IMR-90 (cell line): Measurements from ENCODE around the gene TSPAN1. TPM values are rescaled to one million over a fixed set of nuclear protein-coding genes. Genes with fewer than 3 reads are reported as not detected.

Experiments
- ATAC-seq: fragments of 200-7000 bp; cut with Tn5 transposase; 2 replicates; pipeline ENCODE4 v1.9.1; 2020; ENCODE audit warnings: low read depth, mild to moderate bottlenecking, moderate library complexity
- BruUV-seq: library from RNA; stranded (reverse); fragments of 400-500 nt; replicated peaks from 2 replicates; lab custom pipeline; 2021; lab: Mats Ljungman, UMichigan
- CTCF ChIA-PET: fragments of 300-600 bp; formaldehyde crosslinking; extraction: SDS; loops from one replicate; lab custom pipeline; 2021; ENCODE audit warnings: antibody characterized with exemption; lab: Yijun Ruan, JAX
- POLR2A ChIA-PET: fragments of 300-600 bp; sonication (Branson Sonifier 250); formaldehyde crosslinking; loops from one replicate; lab custom pipeline; 2022; ENCODE audit warnings: antibody characterized with exemption; ENCODE audit not compliant: unreplicated experiment; lab: Charles Lee
- DNase-seq: peaks from one replicate; pipeline ENCODE4 v3.0.0; 2013
- H2AFZ ChIP-seq: replicated peaks from 2 replicates; pipeline ENCODE3; 2013; ENCODE audit warnings: low read length, mild to moderate bottlenecking; ENCODE audit not compliant: poor library complexity
- H2AK5ac ChIP-seq: 2 replicates; pipeline ENCODE4 v1.6.1; 2013; ENCODE audit warnings: low read depth, low read length, inconsistent platforms
- H2AK9ac ChIP-seq: replicated peaks from 2 replicates; pipeline ENCODE3; 2013; ENCODE audit warnings: mild to moderate bottlenecking, low read depth, low read length, moderate library complexity; ENCODE audit not compliant: poor library complexity
- H2BK120ac ChIP-seq: 2 replicates; pipeline ENCODE4 v1.6.1; 2013; ENCODE audit warnings: low read depth, low read length, inconsistent platforms
- H2BK15ac ChIP-seq: 3 replicates; pipeline ENCODE4 v1.6.1; 2013; ENCODE audit warnings: low read depth, low read length, inconsistent platforms
- H2BK20ac ChIP-seq: 2 replicates; pipeline ENCODE4 v1.6.1; 2013; ENCODE audit warnings: low read depth, mild to moderate bottlenecking, inconsistent platforms, low read length, moderate library complexity
- H2BK5ac ChIP-seq: 2 replicates; pipeline ENCODE4 v1.6.1; 2013; ENCODE audit warnings: mild to moderate bottlenecking, low read depth, low read length, inconsistent platforms; ENCODE audit not compliant: poor library complexity, severe bottlenecking
- H3K14ac ChIP-seq: replicated peaks from 2 replicates; pipeline ENCODE4 v1.6.1; 2013; ENCODE audit warnings: low read depth, low read length, inconsistent platforms
- H3K18ac ChIP-seq: 2 replicates; pipeline ENCODE4 v1.6.1; 2013; ENCODE audit warnings: low read depth, low read length, control low read depth
- H3K23ac ChIP-seq: 2 replicates; pipeline ENCODE4 v1.6.1; 2013; ENCODE audit warnings: low read depth, low read length, inconsistent platforms
- H3K27ac ChIP-seq: 2 replicates; pipeline ENCODE4 v1.5.1; 2013; ENCODE audit warnings: mild to moderate bottlenecking, control low read depth, low read length; ENCODE audit not compliant: insufficient read depth
- H3K27me3 ChIP-seq: 2 replicates; pipeline ENCODE4 v1.6.1; 2013; ENCODE audit warnings: low read length; ENCODE audit not compliant: control insufficient read depth, insufficient read depth
- H3K36me3 ChIP-seq: 2 replicates; pipeline ENCODE4 v1.6.1; 2013; ENCODE audit warnings: low read length, mixed read lengths; ENCODE audit not compliant: control insufficient read depth, insufficient read depth
- H3K4ac ChIP-seq: 2 replicates; pipeline ENCODE4 v1.6.1; 2013; ENCODE audit warnings: low read depth, low read length, inconsistent platforms
- H3K4me1 ChIP-seq: 2 replicates; pipeline ENCODE4 v1.6.1; 2013; ENCODE audit warnings: low read length, mixed read lengths; ENCODE audit not compliant: control insufficient read depth, insufficient read depth
- H3K4me2 ChIP-seq: 2 replicates; pipeline ENCODE4 v1.6.1; 2013; ENCODE audit warnings: low read depth, mild to moderate bottlenecking, control low read depth, low read length, moderate library complexity
- H3K4me3 ChIP-seq: 2 replicates; pipeline ENCODE4 v1.5.1; 2013; ENCODE audit warnings: low read depth, mild to moderate bottlenecking, control low read depth, low read length, moderate library complexity; ENCODE audit not compliant: insufficient read depth
- H3K56ac ChIP-seq: 2 replicates; pipeline ENCODE4 v1.6.1; 2013; ENCODE audit warnings: low read length, inconsistent platforms; ENCODE audit not compliant: insufficient read depth; ENCODE audit errors: extremely low read depth
- H3K79me1 ChIP-seq, 2 experiments: 2 replicates each; pipeline ENCODE4 v1.6.1; 2013; ENCODE audit warnings: low read length in 2 of 2, inconsistent platforms in 1 of 2, low read depth in 1 of 2
- H3K9ac ChIP-seq: 2 replicates; pipeline ENCODE4 v1.6.1; 2013; ENCODE audit warnings: low read depth, low read length, control low read depth
- H3K9me1 ChIP-seq: 2 replicates; pipeline ENCODE4 v1.6.1; 2013; ENCODE audit warnings: low read length, inconsistent platforms; ENCODE audit not compliant: insufficient read depth
- H3K9me3 ChIP-seq: 2 replicates; pipeline ENCODE4 v1.6.1; 2013; ENCODE audit warnings: low read length; ENCODE audit not compliant: control insufficient read depth, insufficient read depth
- H4K20me1 ChIP-seq: 2 replicates; pipeline ENCODE4 v1.6.1; 2013; ENCODE audit warnings: low read length, inconsistent platforms; ENCODE audit not compliant: insufficient read depth
- H4K5ac ChIP-seq: 2 replicates; pipeline ENCODE4 v1.6.1; 2013; ENCODE audit warnings: mild to moderate bottlenecking, low read depth, low read length, control low read depth
- H4K8ac ChIP-seq, 2 experiments: 2 replicates each; pipeline ENCODE4 v1.6.1; 2013; ENCODE audit warnings: low read depth in 2 of 2, low read length in 2 of 2, control low read depth in 1 of 2, inconsistent platforms in 1 of 2
- H4K91ac ChIP-seq: 2 replicates; pipeline ENCODE4 v1.6.1; 2013; ENCODE audit warnings: low read depth, low read length, inconsistent platforms; ENCODE audit not compliant: insufficient read depth
- CHD1 ChIP-seq: IDR thresholded peaks from 2 replicates; pipeline ENCODE4 v1.6.1; 2012; ENCODE audit warnings: low read depth, low read length, improper control_type of control experiment
- RAD21 ChIP-seq: IDR thresholded peaks from 2 replicates; pipeline ENCODE4 v1.6.1; 2012; ENCODE audit warnings: low read length, improper control_type of control experiment
- SMC3 ChIP-seq: fragments of 150-350 bp; IDR thresholded peaks from 2 replicates; pipeline ENCODE4 v1.6.1; 2016; ENCODE audit warnings: low read depth, mild to moderate bottlenecking, antibody characterized with exemption, low read length, moderate library complexity
- WGBS, 2 experiments: methylation state at CpG; one replicate each; pipeline versions ENCODE4 v1.1.5 to v1.1.7; 2013; ENCODE audit warnings: missing lambda C conversion rate in 2 of 2; ENCODE audit not compliant: insufficient read length in 1 of 2; ENCODE audit errors: extremely low coverage in 2 of 2; 5-methylcytosine and 5-hydroxymethylcytosine counted together
- dilution Hi-C: fragments of 300-500 bp; cut with HindIII; formaldehyde crosslinking; loops from one replicate; pipeline ENCODE4 v1.14.3; 2018; ENCODE audit warnings: low sequenced_read_pairs; ENCODE audit not compliant: unreplicated experiment
- in situ Hi-C: fragments of 300-500 bp; cut with MboI; formaldehyde crosslinking; loops from 3 replicates; pipeline ENCODE4 v1.14.3; 2019; ENCODE audit warnings: low sequenced_read_pairs, inconsistent platforms, mixed read lengths
- intact Hi-C: fragments of 100-400 bp; cut with micrococcal nuclease; formaldehyde crosslinking; loops from 2 replicates; pipeline ENCODE4 v1.10.0; 2022
- polyA plus RNA-seq, 3 experiments: library from polyadenylated mRNA; depleted of rRNA; stranded (reverse); fragments of >200 nt; gene quantifications; 2 replicates each; pipeline ENCODE4 v1.2.3, GENCODE V29; 2012; ENCODE audit warnings: low replicate concordance in 1 of 3
- total RNA-seq: library from RNA; depleted of rRNA; stranded (reverse); fragments of >200 nt; gene quantifications from 2 replicates; pipeline ENCODE4 v1.2.3, GENCODE V29; 2012
- TF ChIP-seq, protein P1 (sequence below): fragments of 150-350 bp; IDR thresholded peaks from 2 replicates; pipeline ENCODE4 v1.6.1; 2016; ENCODE audit warnings: low read depth, mild to moderate bottlenecking, low read length, moderate library complexity, borderline replicate concordance

Gene TSPAN1
- total and polyA plus RNA-seq, 2 of the 4 experiments (the other 2 are of a cell fraction), result 0.18 to 0.82 TPM

DNA sequence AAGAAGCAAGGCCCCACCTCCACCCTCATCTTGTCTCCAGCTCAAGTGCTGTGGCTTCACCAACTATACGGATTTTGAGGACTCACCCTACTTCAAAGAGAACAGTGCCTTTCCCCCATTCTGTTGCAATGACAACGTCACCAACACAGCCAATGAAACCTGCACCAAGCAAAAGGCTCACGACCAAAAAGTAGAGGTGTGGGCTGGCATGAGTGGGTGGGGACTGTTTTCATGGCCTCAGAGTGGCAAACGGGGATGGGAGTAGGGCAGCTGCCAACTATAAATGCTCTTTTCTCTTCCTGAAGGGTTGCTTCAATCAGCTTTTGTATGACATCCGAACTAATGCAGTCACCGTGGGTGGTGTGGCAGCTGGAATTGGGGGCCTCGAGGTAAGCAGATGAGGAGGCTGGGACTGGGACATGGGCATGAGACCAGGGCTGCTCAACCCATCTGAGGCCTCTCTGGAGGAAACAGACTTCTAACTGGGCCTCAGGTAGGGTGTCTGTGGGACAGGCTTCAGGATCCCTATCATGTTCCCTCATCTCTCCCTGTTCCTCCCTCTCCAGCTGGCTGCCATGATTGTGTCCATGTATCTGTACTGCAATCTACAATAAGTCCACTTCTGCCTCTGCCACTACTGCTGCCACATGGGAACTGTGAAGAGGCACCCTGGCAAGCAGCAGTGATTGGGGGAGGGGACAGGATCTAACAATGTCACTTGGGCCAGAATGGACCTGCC, 10.2 kb downstream of the TSPAN1 start:
- Histone ChIP-seq H3K27ac (no peak overlapping the region), H3K79me1 (no peaks in the 10 kb centered on the region), H2AK9ac (peak overlapping the region; percentile 66), H3K9ac (no peak overlapping the region), H3K4me1 (peaks cover 16% of the 10 kb centered on the region), H2BK15ac (no peak overlapping the region), H2BK5ac (no peak overlapping the region), H4K8ac (no peak overlapping the region), H2BK120ac (no peak overlapping the region), H3K9me1 (peaks cover 16% of the 10 kb centered on the region), H4K20me1 (no peaks in the 10 kb centered on the region), H2BK20ac (0 out of 2 replicates have a peak overlapping the region, but pooled peaks have one; percentile 27), H3K4me3 (no peak overlapping the region), H3K14ac (0 out of 2 replicates have a peak overlapping the region, but pooled peaks have one; percentile 28), H3K9me3 (no peaks in the 10 kb centered on the region), H3K4ac (peak overlapping the region; percentile 90), H4K5ac (no peak overlapping the region), H3K18ac (no peak overlapping the region), H4K91ac (no peak overlapping the region), H3K23ac (no peak overlapping the region), H3K27me3 (no peaks in the 10 kb centered on the region), H2AK5ac (0 out of 2 replicates have a peak overlapping the region, but pooled peaks have one; percentile 91), H2AFZ (peak overlapping the region; percentile 14), H3K36me3 (peaks cover 18% of the 10 kb centered on the region), H3K56ac (no peak overlapping the region), H3K4me2 (no peak overlapping the region)
- in situ Hi-C loops (no loop called here), dilution Hi-C loops (loop anchor here (25.0 kb wide), 1 partner anchor 148 kb away; no protein-coding TSS in a partner anchor), intact Hi-C loops (no loop called here)
- 80% methylated on average over 3 of the region's 7 CpGs; no CpG with 5 or more reads in 1 of the 2 experiments for WGBS, 2 experiments
- POLR2A ChIA-PET, result no interaction called here
- TF ChIP-seq RAD21 (no peak), CHD1 (no peak), SMC3 (no peak)
- TF ChIP-seq, protein P1, sequence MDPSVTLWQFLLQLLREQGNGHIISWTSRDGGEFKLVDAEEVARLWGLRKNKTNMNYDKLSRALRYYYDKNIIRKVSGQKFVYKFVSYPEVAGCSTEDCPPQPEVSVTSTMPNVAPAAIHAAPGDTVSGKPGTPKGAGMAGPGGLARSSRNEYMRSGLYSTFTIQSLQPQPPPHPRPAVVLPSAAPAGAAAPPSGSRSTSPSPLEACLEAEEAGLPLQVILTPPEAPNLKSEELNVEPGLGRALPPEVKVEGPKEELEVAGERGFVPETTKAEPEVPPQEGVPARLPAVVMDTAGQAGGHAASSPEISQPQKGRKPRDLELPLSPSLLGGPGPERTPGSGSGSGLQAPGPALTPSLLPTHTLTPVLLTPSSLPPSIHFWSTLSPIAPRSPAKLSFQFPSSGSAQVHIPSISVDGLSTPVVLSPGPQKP, result no peak
- BruUV-seq, result no TSS peak
- CTCF ChIA-PET, result no interaction called here
- no peak for DNase-seq
- ATAC-seq, result no peak
